K562 (cell line): ENCODE data around the gene SLC25A21. TPM values are rescaled to one million over a fixed set of nuclear protein-coding genes. Genes with fewer than 3 reads are reported as not detected.

Experiments used
- ATAC-seq: fragments of 200-7000 bp; cut with Tn5 transposase; 3 replicates; pipeline ENCODE4 v1.9.1; 2020; ENCODE audit warnings: moderate library complexity
- BruUV-seq: library from RNA; stranded (reverse); fragments of 400-500 nt; replicated peaks from 2 replicates; lab custom pipeline; 2021; lab: Mats Ljungman, UMichigan
- CTCF ChIA-PET: fragments of 300-600 bp; formaldehyde crosslinking; extraction: SDS; loops from one replicate; lab custom pipeline; 2021; ENCODE audit warnings: low intra/inter-chr PET ratio; lab: Yijun Ruan, JAX
- POLR2A ChIA-PET: fragments of 300-600, 350-650 bp; sonication (Branson Sonifier 250); formaldehyde crosslinking; extraction: SDS; loops from one replicate; lab custom pipeline; 2021; ENCODE audit warnings: antibody characterized with exemption, inconsistent platforms; lab: Yijun Ruan, JAX
- DNase-seq, 4 experiments: peaks; one replicate each; pipeline versions ENCODE4 v3.0.0 to v3.0.0-alpha.2; 2011 to 2018; ENCODE audit warnings: low spot score in 3 of 4, mixed read lengths in 3 of 4; ENCODE audit errors: extremely low read depth in 1 of 4
- FAIRE-seq: peaks from 2 replicates; lab custom pipeline; 2011; peaks lifted over from hg19 to GRCh38; lab: Jason Lieb, UNC
- H2AFZ ChIP-seq: 2 replicates; pipeline ENCODE4 v1.6.0; 2011; ENCODE audit warnings: low read depth, low read length, control low read depth, inconsistent platforms
- H3K27ac ChIP-seq: fragments of 200-600 bp; 3 replicates; pipeline ENCODE4 v1.8.0; 2011; ENCODE audit warnings: low read depth, mild to moderate bottlenecking, control low read depth, inconsistent platforms, low read length, moderate library complexity, mixed read lengths; ENCODE audit errors: extremely low read depth
- H3K27me3 ChIP-seq, 2 experiments: fragments of 300-600 bp in 1 of 2; 2 replicates in 1 of 2; 3 replicates in 1 of 2; pipeline versions ENCODE4 v1.6.0 to v1.8.0; 2011; ENCODE audit warnings: inconsistent platforms in 2 of 2, low read length in 2 of 2, mild to moderate bottlenecking in 1 of 2, mixed read lengths in 1 of 2, moderate library complexity in 1 of 2; ENCODE audit not compliant: control insufficient read depth in 2 of 2, insufficient read depth in 2 of 2
- H3K36me3 ChIP-seq: fragments of 300-600 bp; 3 replicates; pipeline ENCODE4 v1.8.0; 2011; ENCODE audit warnings: mild to moderate bottlenecking, low read length, inconsistent platforms; ENCODE audit not compliant: control insufficient read depth, insufficient read depth
- H3K4me1 ChIP-seq, 2 experiments: fragments of 200-600 bp in 1 of 2; replicated peaks in 1 of 2; 2 replicates in 1 of 2; 3 replicates in 1 of 2; pipeline versions ENCODE4 v1.5.1 to v1.8.0; 2011; ENCODE audit warnings: inconsistent platforms in 2 of 2, low read length in 2 of 2, mild to moderate bottlenecking in 1 of 2, mixed read lengths in 1 of 2, moderate library complexity in 1 of 2; ENCODE audit not compliant: control insufficient read depth in 2 of 2, insufficient read depth in 2 of 2
- H3K4me2 ChIP-seq: 2 replicates; pipeline ENCODE4 v1.6.1; 2011; ENCODE audit warnings: low read length, control low read depth, inconsistent platforms, mixed read lengths; ENCODE audit not compliant: insufficient read depth
- H3K4me3 ChIP-seq: fragments of 200-600 bp; sonication (generic), shearing (Covaris generic); 2 replicates; pipeline ENCODE4 v1.5.1; 2016; ENCODE audit warnings: control low read depth, inconsistent platforms
- H3K79me2 ChIP-seq: fragments of 200-600 bp; 3 replicates; pipeline ENCODE4 v1.8.0; 2011; ENCODE audit warnings: low read length, inconsistent platforms; ENCODE audit not compliant: control insufficient read depth, insufficient read depth
- H3K9ac ChIP-seq, 2 experiments: 2 replicates each; pipeline versions ENCODE4 v1.6.0 to v1.6.1; 2011; ENCODE audit warnings: low read depth in 2 of 2, low read length in 2 of 2, control low read depth in 1 of 2, inconsistent platforms in 1 of 2, mild to moderate bottlenecking in 1 of 2, mixed read lengths in 1 of 2; ENCODE audit not compliant: insufficient read depth in 1 of 2
- H3K9me1 ChIP-seq: one replicate; pipeline ENCODE4 v1.6.0; 2011; ENCODE audit warnings: inconsistent platforms, mild to moderate bottlenecking, low read length, moderate library complexity; ENCODE audit not compliant: control insufficient read depth, insufficient read depth
- H3K9me3 ChIP-seq: replicated peaks from 2 replicates; pipeline ENCODE4 v1.5.1; 2011; ENCODE audit warnings: low read depth, low read length, inconsistent platforms; ENCODE audit not compliant: control insufficient read depth, insufficient read depth
- H4K20me1 ChIP-seq: replicated peaks from 2 replicates; pipeline ENCODE4 v1.6.1; 2011; ENCODE audit warnings: low read length, inconsistent platforms, mixed read lengths; ENCODE audit not compliant: control insufficient read depth, insufficient read depth
- CBFA2T3 ChIP-seq: fragments of 450-650 bp; IDR thresholded peaks from 2 replicates; pipeline ENCODE4 v1.6.1; 2017
- FOXA1 ChIP-seq: fragments of 450-650 bp; IDR thresholded peaks from 2 replicates; pipeline ENCODE4 v1.6.1; 2016; ENCODE audit warnings: mild to moderate bottlenecking, borderline replicate concordance
- NRF1 ChIP-seq, 2 experiments: fragments of 450-650 bp; IDR thresholded peaks in 1 of 2; conservative IDR thresholded peaks in 1 of 2; 2 replicates each; pipeline ENCODE4 v1.6.1; 2014; ENCODE audit warnings: mild to moderate bottlenecking in 2 of 2
- ZNF277 ChIP-seq: fragments of 250-450 bp; sonication (Bioruptor Pico); IDR thresholded peaks from 2 replicates; pipeline ENCODE4 v1.8.0; 2022; ENCODE audit warnings: inconsistent platforms, mild to moderate bottlenecking, moderate library complexity, borderline replicate concordance
- ZSCAN32 ChIP-seq: fragments of 450-650 bp; formaldehyde crosslinking; IDR thresholded peaks from 2 replicates; pipeline ENCODE4 v1.4.0; 2020; ENCODE audit warnings: mild to moderate bottlenecking, moderate library complexity
- WGBS: fragments of 100-300 bp; shearing (Covaris generic); methylation state at CpG from one replicate; pipeline ENCODE4 v1.1.6; 2016; ENCODE audit warnings: low coverage, mixed read lengths; ENCODE audit not compliant: insufficient coverage; ENCODE audit errors: missing lambda C conversion rate; 5-methylcytosine and 5-hydroxymethylcytosine counted together
- in situ Hi-C: fragments of 300-500 bp; cut with MboI; formaldehyde crosslinking; loops from 4 replicates; pipeline ENCODE4 v1.15.0; 2018; ENCODE audit warnings: inconsistent platforms, mixed read lengths
- intact Hi-C: fragments of 100-400 bp; cut with micrococcal nuclease; formaldehyde crosslinking; loops from 2 replicates; pipeline ENCODE4 v1.14.2; 2022
- polyA plus RNA-seq, 8 experiments: library from polyadenylated mRNA; depleted of rRNA in 4 of 8; stranded (reverse) in 5 of 8; unstranded in 3 of 8; fragments of >200 nt; fragmentation: Nextera tagmentation in 2 of 8; fragmentation: Illumina TruSeq in 1 of 8; extraction: Ambion mirVana in 2 of 8; extraction: Trizol in 1 of 8; gene quantifications; 2 replicates each; pipeline versions ENCODE4 v1.2.1 to v1.2.3, GENCODE V29; 2011 to 2014; ENCODE audit warnings: inconsistent platforms in 1 of 8, missing spikeins in 1 of 8
- total RNA-seq, 7 experiments: library from RNA; depleted of rRNA in 6 of 7; stranded (reverse); fragments of >200 nt in 6 of 7; fragmentation: Illumina TruSeq in 2 of 7; extraction: Trizol in 2 of 7; gene quantifications; 2 replicates each; pipeline versions ENCODE4 v1.2.1 to v1.2.3, GENCODE V29; 2011 to 2021; ENCODE audit warnings: low replicate concordance in 1 of 7

The SLC25A21 gene
- total and polyA plus RNA-seq, 9 of the 15 experiments (the other 6 are each of a cell fraction or from before 2014, with no cell fraction given) = 15.2 to 46.7 (median 28.7) TPM

GRCh38 chr14:37035401-37035800 is 137.0 kb downstream of the SLC25A21 start (continued):
- TF ChIP-seq ZNF277 (CRISPR knock-in tag) (no peak), FOXA1 (no peak), ZSCAN32 (CRISPR knock-in tag) (no peak)

- ChIA-PET CTCF (no interaction called here), POLR2A (interaction anchor here (0.6 to 0.8 kb wide), 2 partner anchors 38 to 220 kb away, joined by 3 to 5 read pairs; no protein-coding TSS in a partner anchor)
- no peak for TF ChIP-seq NRF1 (conservative IDR thresholded peaks at IDR 0.05 in 1 of 2, IDR thresholded peaks at IDR 0.05 in 1 of 2)
- no peak for TF ChIP-seq CBFA2T3
- Histone ChIP-seq H3K4me2 (no peak overlapping the region), H3K4me3 (no peak overlapping the region), H3K9me3 (no peaks in the 10 kb centered on the region), H3K27me3 (no peaks in the 10 kb centered on the region), H3K36me3 (no peaks in the 10 kb centered on the region), H3K27ac (no peak overlapping the region), H4K20me1 (no peaks in the 10 kb centered on the region), H3K9me1 (no peaks in the 10 kb centered on the region), H3K4me1 (no peaks in the 10 kb centered on the region), H2AFZ (no peak overlapping the region), H3K9ac (no peak overlapping the region), H3K79me2 (no peaks in the 10 kb centered on the region)
- intact Hi-C loops (no loop called here), in situ Hi-C loops (no loop called here)
- ATAC-seq (no peak), FAIRE-seq (no peak), DNase-seq (no peak)
- 81% methylated on average over 10 of the region's 11 CpGs for WGBS
- no TSS peak for BruUV-seq
Observed at GRCh38 chr14:37034410-37035285, 137.8 kb downstream of the SLC25A21 start.
